ENCODE data around the gene SMG6. TPM values are rescaled to one million over a fixed set of nuclear protein-coding genes. Genes with fewer than 3 reads are reported as not detected.

Gene SMG6
- total and polyA plus RNA-seq, 2 of the 8 experiments (the other 6 are each of a cell fraction or from before 2014, with no cell fraction given) = 18.5 to 25.2 TPM

DNA sequence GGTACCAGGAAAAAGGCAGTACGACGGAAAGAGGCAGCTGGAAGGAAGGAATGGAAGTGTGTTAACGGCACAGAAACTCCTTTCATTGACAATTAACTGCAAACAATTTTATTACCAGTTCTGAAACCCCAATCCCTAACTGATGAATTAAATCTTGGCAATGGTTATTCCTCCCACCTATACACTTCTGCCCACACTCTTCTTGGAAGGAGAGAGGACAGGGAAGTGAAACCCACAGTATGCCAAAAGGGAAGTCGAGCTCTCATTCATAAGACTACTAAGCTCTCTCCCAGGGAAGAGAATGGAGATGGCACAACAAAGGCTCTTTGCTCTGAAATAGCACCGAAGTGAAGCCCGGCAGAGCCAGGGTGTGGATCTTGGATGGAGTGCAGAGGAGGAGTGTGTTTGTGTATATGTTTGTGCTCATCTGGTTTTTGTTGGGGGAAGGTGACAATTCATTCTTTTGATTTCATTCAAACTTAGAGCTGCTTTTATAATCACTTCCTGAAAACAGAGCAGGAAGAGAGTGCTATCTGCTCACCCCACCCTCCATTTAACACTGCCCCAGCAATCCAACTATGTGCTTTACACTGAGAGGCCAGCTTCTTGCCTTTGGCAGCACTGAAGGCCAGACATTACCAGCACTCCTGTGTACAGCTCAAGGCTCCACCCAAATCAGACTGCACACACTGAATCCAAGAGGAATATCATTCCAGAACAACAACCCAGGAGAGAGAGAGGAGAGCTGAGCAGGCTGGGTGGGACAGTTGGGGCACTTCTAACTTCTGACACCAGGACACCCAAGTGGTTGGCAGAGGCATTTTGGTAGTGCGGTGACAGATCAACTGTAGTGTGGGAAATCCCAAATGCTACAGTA is 180.0 kb downstream of the SMG6 start:
- H2BK120ac ChIP-seq (replicated peaks; ENCODE audit: low read depth, low read length) = no peak overlapping the region
- no peak overlapping the region for H3K14ac ChIP-seq (ENCODE audit: insufficient read length)
- no peak overlapping the region for H2AFZ ChIP-seq (ENCODE audit: low read length)
- H3K23me2 ChIP-seq (ENCODE audit: low read depth, low read length) = peaks cover 1% of the 10 kb centered on the region; the same call in 1 of the 2 replicates
- DNase-seq (ENCODE audit: low read depth in 1 of 2, low spot score in 2 of 2) = no peak
- no peaks in the 10 kb centered on the region for H3K27me3 ChIP-seq (replicated peaks in 1 of 4; ENCODE audit: control insufficient read depth in 3 of 4, extremely low read depth in 1 of 4, insufficient read depth in 3 of 4, low read length in 3 of 4)
- ChIA-PET POLR2A (ENCODE audit: partially characterized antibody) (interaction anchor here (0.6 kb wide), 1 partner anchor 94 kb away, joined by 3 read pairs; no protein-coding TSS in a partner anchor), CTCF (ENCODE audit: partially characterized antibody) (interaction anchor here (0.6 to 3.0 kb wide), 17 partner anchors 10 to 122 kb away, joined by 3 to 9 read pairs (median 3); no protein-coding TSS in a partner anchor)
- H3K4me3 ChIP-seq (ENCODE audit: extremely low read depth in 1 of 4, insufficient read depth in 2 of 4, low read depth in 3 of 4, low read length in 4 of 4) = no peak overlapping the region
- no peak overlapping the region for H3K4ac ChIP-seq (replicated peaks; ENCODE audit: insufficient read length, low read depth, low read length)
- H3K18ac ChIP-seq (ENCODE audit: extremely low read depth, low read length) = no peak overlapping the region
- no peaks in the 10 kb centered on the region; the same call in 1 of the 2 replicates for H3K79me1 ChIP-seq (ENCODE audit: low read depth, low read length)
- H2BK5ac ChIP-seq (ENCODE audit: low read depth, low read length) = 0 out of 2 replicates have a peak overlapping the region, but pooled peaks have one; percentile 52
- peaks cover 0 to 2% of the 10 kb centered on the region in 2 experiments for H4K20me1 ChIP-seq (replicated peaks in 1 of 2; ENCODE audit: control insufficient read depth in 1 of 2, insufficient read depth in 2 of 2, low read length in 2 of 2)
- H3K23ac ChIP-seq (ENCODE audit: insufficient read length) = no peak overlapping the region
- no peak overlapping the region for H4K5ac ChIP-seq (ENCODE audit: insufficient read length, low read depth, low read length)
- H4K91ac ChIP-seq (replicated peaks; ENCODE audit: insufficient read length, low read length) = no peak overlapping the region
- no peaks in the 10 kb centered on the region for H3K36me3 ChIP-seq (ENCODE audit: control insufficient read depth in 2 of 4, insufficient read depth in 4 of 4, low read length in 3 of 4)
- 0 out of 2 replicates have a peak overlapping the region, but pooled peaks have one; percentile 5 for H2BK12ac ChIP-seq (ENCODE audit: low read depth, low read length)
- no peak overlapping the region for H3K9ac ChIP-seq (replicated peaks in 1 of 4; ENCODE audit: extremely low read depth in 1 of 4, low read depth in 3 of 4, low read length in 3 of 4)
- H3K79me2 ChIP-seq (ENCODE audit: control insufficient read depth in 1 of 2, insufficient read depth in 2 of 2, low read length in 2 of 2) = no peaks in the 10 kb centered on the region
- H2BK15ac ChIP-seq (ENCODE audit: low read length) = no peak overlapping the region
- no peak overlapping the region for H3K56ac ChIP-seq (replicated peaks; ENCODE audit: insufficient read length, low read depth, low read length)
- H2BK20ac ChIP-seq (ENCODE audit: low read length) = 0 out of 2 replicates have a peak overlapping the region, but pooled peaks have one; percentile 21
- H3K27ac ChIP-seq (ENCODE audit: low read depth, low read length) = no peak overlapping the region
- no peak for FAIRE-seq
- H3K4me2 ChIP-seq (ENCODE audit: insufficient read depth in 1 of 2, low read depth in 2 of 2, low read length in 2 of 2) = no peak overlapping the region
- peaks cover 3 to 17% (median 7%) of the 10 kb centered on the region in 4 experiments for H3K4me1 ChIP-seq (replicated peaks in 1 of 4; ENCODE audit: control insufficient read depth in 3 of 4, insufficient read depth in 4 of 4, low read length in 3 of 4)
- H4K8ac ChIP-seq (ENCODE audit: extremely low read depth, insufficient read depth, low read length) = no peak overlapping the region
- TF ChIP-seq, protein P1, sequence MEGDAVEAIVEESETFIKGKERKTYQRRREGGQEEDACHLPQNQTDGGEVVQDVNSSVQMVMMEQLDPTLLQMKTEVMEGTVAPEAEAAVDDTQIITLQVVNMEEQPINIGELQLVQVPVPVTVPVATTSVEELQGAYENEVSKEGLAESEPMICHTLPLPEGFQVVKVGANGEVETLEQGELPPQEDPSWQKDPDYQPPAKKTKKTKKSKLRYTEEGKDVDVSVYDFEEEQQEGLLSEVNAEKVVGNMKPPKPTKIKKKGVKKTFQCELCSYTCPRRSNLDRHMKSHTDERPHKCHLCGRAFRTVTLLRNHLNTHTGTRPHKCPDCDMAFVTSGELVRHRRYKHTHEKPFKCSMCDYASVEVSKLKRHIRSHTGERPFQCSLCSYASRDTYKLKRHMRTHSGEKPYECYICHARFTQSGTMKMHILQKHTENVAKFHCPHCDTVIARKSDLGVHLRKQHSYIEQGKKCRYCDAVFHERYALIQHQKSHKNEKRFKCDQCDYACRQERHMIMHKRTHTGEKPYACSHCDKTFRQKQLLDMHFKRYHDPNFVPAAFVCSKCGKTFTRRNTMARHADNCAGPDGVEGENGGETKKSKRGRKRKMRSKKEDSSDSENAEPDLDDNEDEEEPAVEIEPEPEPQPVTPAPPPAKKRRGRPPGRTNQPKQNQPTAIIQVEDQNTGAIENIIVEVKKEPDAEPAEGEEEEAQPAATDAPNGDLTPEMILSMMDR (IDR thresholded peaks at IDR 0.05; ENCODE audit: control extremely low read depth in 1 of 3, insufficient read depth in 1 of 3, low read depth in 1 of 3, low read length in 3 of 3) = no peak
- no peak for TF ChIP-seq RFX5 (IDR thresholded peaks at IDR 0.05; ENCODE audit: borderline replicate concordance, low read depth, low read length)
- no peak for TF ChIP-seq CHD1 (IDR thresholded peaks at IDR 0.05; ENCODE audit: low read depth, low read length)
- TF ChIP-seq GABPA (IDR thresholded peaks at IDR 0.05; ENCODE audit: borderline replicate concordance, insufficient read depth, low read length) = no peak
- no peak for TF ChIP-seq YY1 (IDR thresholded peaks at IDR 0.05; ENCODE audit: low read depth, low read length)
- H3K9me3 ChIP-seq (ENCODE audit: insufficient read depth in 2 of 2, low read depth in 1 of 2, low read length in 1 of 2) = no peaks in the 10 kb centered on the region
- WGBS, 2 experiments (ENCODE audit: extremely low coverage in 1 of 2, insufficient coverage in 1 of 2, insufficient read length in 1 of 2, insufficient replicate concordance in 2 of 2, low coverage in 1 of 2, low lambda C conversion rate in 2 of 2, missing lambda C conversion rate in 1 of 2) = 87% methylated on average over 7 of the region's 7 CpGs; no CpG with 5 or more reads in 1 of the 2 experiments
- H2AK5ac ChIP-seq (ENCODE audit: low read depth, low read length) = no peak overlapping the region
